Stimulated activated CD8-positive, alpha-beta memory T cell treated with anti-CD3 and anti-CD28 coated beads, Interleukin-12 subunit alpha, Interleukin-12 subunit beta, amount 100 ng/mL, for 24 hours (primary cell): Measurements from ENCODE around the gene BCAR1.

ENCODE experiments used
- DNase-seq: peaks from one replicate; pipeline ENCODE4 v3.0.0-alpha.2; 2020; ENCODE audit errors: extremely low read depth

Gene BCAR1

DNA sequence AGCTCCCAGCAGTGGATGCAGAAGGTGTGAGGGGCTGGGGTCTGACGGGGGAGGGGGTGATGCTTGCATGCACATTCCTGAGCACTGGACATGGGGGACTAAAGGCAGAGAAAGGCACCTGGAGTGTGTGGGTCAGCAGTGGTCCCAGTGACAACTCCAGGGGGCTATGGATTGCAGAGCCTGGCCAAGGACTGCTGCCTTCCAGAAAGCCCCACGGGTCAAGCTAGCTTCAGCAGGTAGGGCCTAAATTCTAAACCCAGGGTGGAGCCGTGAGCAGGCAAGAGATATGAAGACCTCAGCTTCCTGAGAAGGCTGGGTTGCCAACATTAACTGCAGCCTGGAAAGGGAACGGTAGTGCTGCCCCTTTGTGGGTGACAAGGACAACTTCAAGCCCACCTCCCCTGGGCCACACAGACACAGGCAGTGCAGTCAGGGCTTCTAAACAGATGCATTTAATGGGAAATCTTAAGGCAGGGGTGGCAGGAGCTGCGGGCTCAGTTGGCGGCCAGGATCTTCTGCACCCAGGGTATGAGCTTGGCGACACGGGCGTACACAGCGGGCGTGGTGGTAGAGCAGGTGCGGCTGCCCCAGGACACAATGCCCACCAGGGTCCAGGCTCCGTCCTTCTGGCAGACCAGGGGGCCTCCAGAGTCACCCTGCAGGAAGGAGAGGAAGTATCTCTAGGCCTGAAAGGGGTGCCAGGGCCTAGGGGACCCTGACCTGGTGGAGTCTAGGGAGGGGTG is 47.6 kb downstream of the BCAR1 start:
- no peak for DNase-seq

DNA sequence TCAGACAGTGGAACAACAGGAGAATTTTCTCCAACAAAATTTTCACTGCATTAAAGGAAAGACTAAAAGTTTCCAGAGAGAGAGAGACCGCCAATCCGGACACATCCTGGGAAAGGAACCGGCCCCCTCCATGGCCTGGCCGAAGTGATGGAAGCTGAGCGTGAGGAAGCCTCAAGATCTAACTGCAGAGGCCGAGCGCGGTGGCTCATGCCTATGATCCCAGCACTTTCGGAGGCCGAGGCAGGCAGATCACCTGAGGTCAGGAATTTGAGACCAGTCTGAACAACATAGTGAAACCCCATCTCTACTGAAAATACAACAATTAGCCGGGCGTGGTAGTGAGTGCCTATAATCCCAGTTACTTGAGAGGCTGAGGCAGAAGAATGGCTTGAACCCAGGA is 48.3 kb downstream of the BCAR1 start:
- no peak for DNase-seq

DNA sequence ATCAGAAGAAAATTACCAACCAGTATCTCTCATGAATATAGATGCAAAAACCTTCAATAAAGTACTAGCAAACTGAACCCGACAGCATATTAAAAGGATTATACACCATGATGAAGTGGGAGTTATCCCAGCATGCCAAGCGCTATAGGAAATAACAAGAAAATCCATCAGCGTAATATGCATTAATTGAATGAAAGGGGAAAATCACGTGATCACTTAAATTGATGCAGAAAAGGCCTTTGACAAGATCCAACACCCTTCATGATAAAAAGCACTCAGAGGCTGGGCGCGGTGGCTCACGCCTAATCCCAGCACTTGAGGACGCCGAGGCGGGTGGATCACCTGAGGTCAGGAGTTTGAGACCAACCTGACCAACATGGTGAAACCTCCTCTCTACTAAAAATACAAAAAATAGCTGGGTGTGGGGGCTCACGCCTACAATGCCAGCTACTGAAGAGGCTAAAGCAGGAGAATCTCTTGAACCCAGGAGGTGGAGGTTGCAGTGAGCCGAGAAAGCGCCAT is 49.3 kb downstream of the BCAR1 start:
- no peak for DNase-seq

DNA sequence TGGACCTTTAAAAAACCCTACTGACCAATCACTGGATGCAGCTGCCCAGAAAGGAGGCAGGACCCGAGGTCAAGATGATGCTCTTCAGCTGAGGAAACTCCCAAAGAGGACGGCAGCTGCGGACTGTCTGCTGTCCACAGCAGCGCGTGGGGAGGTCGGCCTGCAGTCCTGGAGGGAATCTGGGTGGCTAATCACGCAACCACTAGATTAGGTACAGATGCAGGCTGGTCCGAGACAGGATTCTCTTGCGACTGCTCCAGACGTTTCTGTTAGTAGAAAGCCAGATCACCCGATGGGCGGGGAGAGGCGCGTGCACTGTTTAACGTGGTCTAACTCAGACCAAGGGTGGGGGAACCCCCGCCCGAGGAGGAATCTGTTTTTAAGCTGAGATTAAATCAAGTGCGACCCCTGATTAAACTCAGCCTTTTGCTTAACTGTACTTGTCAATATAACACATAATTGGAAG is 53.3 kb downstream of the BCAR1 start:
- DNase-seq = no peak

DNA sequence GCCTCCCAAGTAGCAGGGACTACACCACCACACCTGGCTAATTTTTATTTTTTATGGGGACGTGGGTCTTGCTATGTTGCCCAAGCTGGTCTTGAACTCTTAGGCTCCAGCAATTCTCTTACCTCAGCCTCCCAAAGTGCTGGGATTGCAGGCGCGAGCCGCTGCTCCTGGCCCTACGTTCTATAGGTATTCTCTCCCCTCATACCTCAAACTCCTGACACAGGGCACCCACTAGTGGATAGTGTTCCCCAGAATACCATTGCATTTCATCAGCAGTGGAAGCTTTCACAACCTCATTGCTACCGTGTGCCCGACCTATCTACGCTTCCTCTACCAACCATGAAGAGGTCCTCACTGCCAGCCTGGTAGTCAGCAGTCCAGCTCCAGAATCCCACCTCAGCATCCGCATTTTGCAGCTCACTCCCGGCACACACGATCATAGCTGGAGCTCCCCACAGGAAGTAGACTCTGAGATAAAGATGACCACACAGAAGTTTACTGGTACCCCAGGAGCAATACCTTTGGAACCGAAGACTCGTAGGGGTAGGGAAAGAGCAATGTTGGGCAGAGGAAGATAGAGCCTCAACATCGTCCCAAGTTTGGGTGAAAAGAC is 53.8 kb downstream of the BCAR1 start:
- no peak for DNase-seq

DNA sequence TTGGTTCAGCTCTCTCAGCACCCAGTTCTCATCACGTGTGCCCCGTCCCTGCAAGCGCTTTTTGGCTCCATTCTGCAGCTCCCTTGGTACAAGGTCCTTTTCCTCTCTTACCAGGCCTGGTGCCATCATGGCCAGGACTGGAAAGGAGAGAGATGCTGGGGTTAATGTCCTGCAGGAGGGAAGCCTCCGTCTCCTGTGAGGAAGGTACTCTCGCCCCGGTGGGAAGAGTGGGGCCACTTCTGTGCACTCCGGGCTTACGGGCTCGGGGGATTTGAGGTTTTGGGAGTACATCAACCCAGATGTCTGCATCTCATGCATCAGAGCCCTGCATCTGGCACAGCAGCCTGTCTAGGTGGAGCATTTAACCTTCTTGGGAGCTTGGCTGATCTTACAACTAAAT is 54.6 kb downstream of the BCAR1 start:
- DNase-seq = no peak

DNA sequence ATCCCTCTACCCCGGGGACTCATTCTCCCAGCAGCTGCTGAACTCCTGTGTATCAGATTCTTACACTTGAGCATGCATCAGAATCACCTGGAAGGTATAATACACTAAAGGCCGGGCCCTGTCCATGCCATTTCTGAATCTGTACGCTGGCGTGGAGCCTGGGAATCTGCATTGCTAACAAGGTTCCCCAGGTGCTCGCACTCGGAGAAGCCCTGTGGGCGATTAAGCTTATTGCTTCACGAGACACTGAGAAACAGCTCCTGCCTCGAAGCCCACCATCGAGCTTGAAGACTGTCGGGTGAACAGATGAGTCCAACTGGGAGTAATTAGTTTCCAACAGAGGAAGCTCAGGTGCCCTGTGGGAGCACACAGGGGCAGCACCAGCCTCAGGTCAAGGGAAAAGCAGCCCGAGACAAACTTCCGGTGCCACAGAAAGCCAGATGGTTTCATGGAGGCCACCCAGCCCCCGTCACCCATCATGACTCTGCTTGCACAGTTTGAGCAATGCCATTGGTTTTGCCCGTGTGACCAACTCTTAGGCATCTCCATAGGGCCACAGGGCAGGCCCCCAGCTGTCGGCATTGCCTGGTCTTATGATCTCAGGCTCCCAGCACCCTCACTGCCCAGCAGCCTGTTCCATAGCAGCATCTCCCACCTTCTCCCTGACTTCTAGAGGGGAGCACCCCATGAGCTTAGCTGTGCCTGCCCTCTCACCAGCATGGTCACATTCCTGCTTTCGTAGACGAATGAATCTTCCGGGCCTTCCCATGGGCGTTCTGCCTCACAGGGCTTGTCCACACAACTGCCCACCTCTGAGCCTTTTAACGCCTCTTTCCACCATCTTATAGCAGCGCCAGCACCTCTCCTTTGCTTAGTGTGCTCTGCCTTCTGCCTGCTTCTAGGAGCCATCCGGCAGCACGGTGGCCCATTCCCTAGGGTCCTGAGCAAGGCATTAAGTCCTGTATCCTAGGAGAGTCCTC is 55.3 kb downstream of the BCAR1 start:
- DNase-seq = no peak

DNA sequence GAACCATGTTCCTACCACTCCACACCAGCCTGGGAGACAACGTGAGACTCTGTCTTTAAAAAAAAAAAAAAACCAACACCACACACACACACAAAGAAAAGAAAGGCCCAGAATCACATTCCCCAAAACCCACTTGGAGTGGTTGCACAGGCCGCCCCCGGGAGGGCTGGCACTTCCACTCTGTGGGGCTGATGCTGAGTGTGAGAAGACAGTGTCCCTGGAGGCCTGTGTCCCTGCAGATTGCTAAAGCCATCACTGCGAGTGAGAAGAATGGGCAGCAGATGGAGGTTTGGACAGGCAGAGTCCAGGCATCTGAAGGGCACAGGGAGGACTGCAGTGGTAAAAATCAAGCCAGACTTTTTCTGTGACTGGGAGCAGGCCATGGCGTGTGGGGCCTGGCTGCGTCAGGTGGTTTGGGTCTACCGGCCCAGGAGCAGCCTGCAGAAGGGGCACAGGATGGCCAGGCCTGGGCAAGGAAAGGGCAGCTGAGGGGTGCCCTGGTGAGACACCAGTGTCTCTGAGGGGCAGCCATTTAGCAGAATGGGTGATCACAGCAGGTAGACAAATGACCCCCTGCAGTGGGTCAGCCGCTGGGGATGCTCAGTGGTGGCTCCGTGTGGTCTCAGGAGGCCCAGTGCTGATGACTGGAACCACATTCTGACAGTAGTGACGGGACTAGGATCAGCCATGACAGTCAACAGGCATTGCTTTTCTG is 57.5 kb downstream of the BCAR1 start:
- DNase-seq = no peak

DNA sequence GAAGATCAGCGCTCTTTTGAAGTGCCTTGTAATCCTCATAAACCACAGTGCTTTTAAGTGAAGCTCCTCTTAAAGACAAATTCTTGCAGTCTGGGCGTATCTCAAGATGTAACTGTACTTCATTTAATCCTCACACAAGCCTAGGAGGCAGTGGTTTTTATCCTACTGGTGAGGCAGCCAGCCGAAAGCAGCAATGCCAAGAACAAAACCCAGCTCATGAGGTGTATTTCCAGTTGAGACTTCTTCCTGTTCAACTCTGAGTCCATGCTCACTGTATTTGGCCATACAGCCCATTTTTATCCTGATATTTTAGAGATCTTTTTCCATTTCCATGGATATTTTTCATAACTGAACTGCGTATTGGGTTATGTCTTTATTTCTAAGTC is 58.2 kb downstream of the BCAR1 start:
- no peak for DNase-seq

DNA sequence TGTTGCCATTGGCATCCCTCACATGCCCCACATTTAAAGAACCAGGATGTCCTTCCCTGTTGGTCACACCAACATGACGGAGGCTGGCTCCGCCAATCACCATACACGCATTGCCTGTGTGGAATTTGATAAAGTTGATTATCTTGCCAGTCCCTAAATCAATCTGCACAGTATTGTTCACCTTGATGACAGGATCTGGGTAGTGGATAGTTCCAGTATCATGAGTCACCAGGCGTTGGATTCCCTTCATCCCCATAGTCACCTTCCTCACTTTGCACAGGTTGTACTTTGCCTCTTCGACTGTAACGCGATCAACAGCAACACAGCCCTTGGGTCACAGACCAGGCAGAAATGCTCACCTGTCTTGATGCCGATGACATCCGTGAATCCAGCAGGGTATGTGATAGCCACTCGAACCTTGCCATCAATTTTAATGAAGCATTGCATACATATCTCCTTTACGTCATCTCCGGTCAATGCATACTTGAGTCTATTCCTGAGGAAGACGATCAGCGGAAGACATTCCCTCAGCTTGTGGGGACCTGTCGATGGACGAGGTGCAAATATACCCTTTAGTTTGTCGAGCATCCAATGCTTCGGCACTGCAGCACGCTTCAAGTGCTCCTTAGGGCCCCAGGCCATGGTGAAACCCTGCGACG is 58.7 kb downstream of the BCAR1 start:
- no peak for DNase-seq

DNA sequence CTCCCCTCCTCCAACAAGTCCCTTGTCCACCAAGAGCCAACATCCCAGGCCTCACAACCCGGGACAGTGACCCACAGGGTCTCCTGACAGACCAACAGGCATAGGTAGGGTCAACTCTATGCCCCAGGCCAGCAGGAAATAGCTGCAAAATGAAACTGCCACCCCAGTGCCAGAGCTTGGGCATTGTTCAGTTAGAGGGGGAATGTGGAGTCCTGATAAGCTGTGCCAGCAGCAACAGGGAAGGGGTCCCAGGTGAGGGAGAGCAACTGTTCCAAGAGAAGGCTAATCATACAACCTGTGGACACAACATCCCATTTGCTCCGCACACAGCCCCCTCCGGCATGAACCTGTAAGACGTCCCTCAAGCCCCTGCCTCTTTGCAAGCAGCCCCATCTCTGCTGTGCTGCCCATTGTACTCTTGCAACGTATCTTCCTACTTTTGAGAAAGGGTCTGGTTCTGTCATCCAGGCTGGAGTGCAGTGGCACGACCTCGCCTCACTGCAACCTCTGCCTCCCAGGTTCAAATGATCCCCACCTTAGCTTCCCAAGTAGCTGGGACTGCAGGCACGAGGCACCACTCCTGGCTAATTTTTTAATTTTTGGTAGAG is 61.7 kb downstream of the BCAR1 start:
- DNase-seq = no peak

DNA sequence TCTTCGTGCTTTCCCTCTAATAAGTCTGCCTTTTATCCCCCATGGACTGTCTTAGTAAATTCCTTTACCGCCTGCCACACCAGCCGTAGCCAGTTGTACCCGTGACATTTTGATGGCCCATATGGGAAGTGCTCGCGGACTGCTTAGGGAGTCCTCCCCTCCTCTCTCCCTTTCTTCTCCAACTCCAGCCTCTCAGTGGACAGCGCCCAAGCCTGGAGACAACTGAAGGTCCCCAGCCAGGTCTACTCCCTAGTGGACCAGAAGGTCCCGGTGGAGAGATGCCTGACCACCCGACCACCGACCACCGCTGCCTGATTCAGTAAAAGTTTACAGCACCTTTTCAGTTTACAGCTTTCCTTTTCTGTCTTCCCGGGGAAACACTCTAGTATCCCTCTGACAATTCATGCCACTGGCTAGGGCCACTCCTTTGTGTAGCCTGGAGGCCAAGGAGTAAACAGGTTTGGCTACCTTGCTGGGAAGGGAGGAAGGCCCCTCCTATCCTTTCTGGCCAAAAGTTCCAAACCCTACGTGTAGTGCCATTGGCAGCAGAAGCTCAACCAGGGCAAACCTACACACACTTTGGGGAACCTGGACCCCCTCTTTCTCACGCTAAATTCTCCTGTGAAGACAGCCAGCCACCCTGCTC is 62.5 kb downstream of the BCAR1 start:
- DNase-seq = no peak

DNA sequence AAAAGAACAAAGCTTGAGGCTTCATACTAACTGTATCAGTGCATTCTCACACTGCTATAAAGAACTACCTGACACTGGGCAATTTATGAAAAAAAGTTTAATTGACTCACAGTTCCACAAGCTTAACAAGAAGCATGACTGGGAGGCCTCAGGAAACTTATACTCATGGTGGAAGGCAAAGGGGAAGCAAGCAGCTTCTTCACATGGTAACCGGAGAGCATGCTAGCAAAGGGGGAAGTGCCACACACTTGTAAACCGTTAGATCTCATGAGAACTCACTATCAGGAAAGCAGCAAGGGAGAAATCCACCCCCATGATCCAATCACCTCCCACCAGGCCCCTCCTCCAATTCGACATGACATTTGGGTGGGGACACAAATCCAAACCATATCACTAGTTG is 69.8 kb downstream of the BCAR1 start:
- DNase-seq = no peak

DNA sequence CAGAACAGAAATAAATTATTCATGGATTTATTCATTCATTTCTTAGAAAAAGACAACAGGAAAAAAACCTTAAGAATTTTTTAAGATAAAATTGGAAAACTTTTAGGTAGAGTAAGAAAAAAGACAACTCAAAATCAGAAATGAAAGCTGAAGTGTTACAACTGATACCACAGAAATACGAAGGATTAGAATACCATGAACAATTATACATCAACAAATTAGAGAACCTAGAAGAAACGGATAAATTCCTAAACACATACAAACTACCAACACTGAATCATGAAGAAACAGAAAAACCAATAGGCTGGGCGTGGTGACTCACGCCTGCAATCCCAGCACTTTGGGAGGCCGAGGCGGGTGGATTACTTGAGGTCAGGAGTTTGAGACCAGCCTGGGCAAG is 72.2 kb downstream of the BCAR1 start:
- DNase-seq = no peak
